Uterus (tissue), 2 donors: Measurements from ENCODE around the gene IQSEC2.

Experiments used
- CTCF ChIP-seq, 4 experiments: fragments of 200-600 bp in 2 of 4; fragments of 450-650 bp in 2 of 4; sonication (generic) in 2 of 4; IDR thresholded peaks; one replicate each; pipeline ENCODE4 v1.5.1; 2016 to 2019; ENCODE audit warnings: antibody characterized with exemption in 4 of 4, mild to moderate bottlenecking in 2 of 4, moderate library complexity in 1 of 4
- POLR2A ChIP-seq, 2 donors: fragments of 450-650 bp; IDR thresholded peaks; one replicate each; pipeline ENCODE4 v1.6.1; 2016; ENCODE audit warnings: antibody characterized with exemption in 2 of 2, mild to moderate bottlenecking in 1 of 2, moderate library complexity in 1 of 2

- TF ChIP-seq CTCF (IDR thresholded peaks at IDR 0.05) (no peak), POLR2A (IDR thresholded peaks at IDR 0.05) (no peak)
These were observed 41.8 kb upstream of the IQSEC2 start for GRCh38 chrX:53323196-53323595.
